OCI-LY1 (cell line): ENCODE data around the gene SERPINB8.

Experiments used
- H2AFZ ChIP-seq: fragments of 200-600 bp; sonication (generic), shearing (Covaris generic); 2 replicates; pipeline ENCODE4 v1.6.0; 2014; ENCODE audit warnings: antibody characterized with exemption, mild to moderate bottlenecking, low read length
- H3F3A ChIP-seq: fragments of 200-600 bp; sonication (generic), shearing (Covaris generic); 2 replicates; pipeline ENCODE4 v1.6.0; 2014; ENCODE audit warnings: mild to moderate bottlenecking, antibody characterized with exemption, low read length, moderate library complexity; ENCODE audit not compliant: insufficient read depth
- H3K27ac ChIP-seq: fragments of 200-600 bp; sonication (generic); 2 replicates; pipeline ENCODE4 v1.5.1; 2014; ENCODE audit warnings: low read length, mixed run types, mild to moderate bottlenecking, low read depth; ENCODE audit not compliant: poor library complexity, severe bottlenecking
- H3K27me3 ChIP-seq: fragments of 200-600 bp; sonication (generic); 2 replicates; pipeline ENCODE4 v1.6.0; 2014; ENCODE audit warnings: antibody characterized with exemption, mild to moderate bottlenecking, low read length, moderate library complexity; ENCODE audit not compliant: insufficient read depth
- H3K36me3 ChIP-seq: fragments of 200-600 bp; sonication (generic); 2 replicates; pipeline ENCODE4 v1.6.1; 2014; ENCODE audit warnings: mild to moderate bottlenecking, antibody characterized with exemption, low read length, moderate library complexity, mixed read lengths; ENCODE audit not compliant: insufficient read depth
- H3K4me1 ChIP-seq: fragments of 200-600 bp; sonication (generic); 2 replicates; pipeline ENCODE4 v1.5.1; 2014; ENCODE audit warnings: mild to moderate bottlenecking, low read length, moderate library complexity; ENCODE audit not compliant: insufficient read depth, severe bottlenecking
- H3K4me2 ChIP-seq: fragments of 200-600 bp; sonication (generic), shearing (Covaris generic); 2 replicates; pipeline ENCODE4 v1.6.1; 2014; ENCODE audit warnings: low read length
- H3K4me3 ChIP-seq: fragments of 200-600 bp; sonication (generic); 2 replicates; pipeline ENCODE4 v1.5.1; 2014; ENCODE audit warnings: low read length, low read depth, mild to moderate bottlenecking, mixed read lengths; ENCODE audit not compliant: poor library complexity, severe bottlenecking
- H3K79me2 ChIP-seq: fragments of 200-600 bp; shearing (Covaris generic); 2 replicates; pipeline ENCODE4 v1.6.1; 2016; ENCODE audit warnings: mixed run types, low read length, mixed read lengths; ENCODE audit not compliant: insufficient read depth
- H3K9ac ChIP-seq: fragments of 200-600 bp; sonication (generic), shearing (Covaris generic); 2 replicates; pipeline ENCODE4 v1.6.1; 2014; ENCODE audit warnings: mild to moderate bottlenecking, low read length, mixed read lengths
- H3K9me2 ChIP-seq: fragments of 200-600 bp; sonication (generic), shearing (Covaris generic); 2 replicates; pipeline ENCODE4 v1.6.1; 2014; ENCODE audit warnings: low read depth, mild to moderate bottlenecking, low read length, mixed read lengths
- H3K9me3 ChIP-seq: fragments of 200-600 bp; shearing (Covaris generic); 2 replicates; pipeline ENCODE4 v1.6.1; 2014; ENCODE audit warnings: low read length, mixed read lengths
- H4K20me1 ChIP-seq: fragments of 200-600 bp; sonication (generic), shearing (Covaris generic); 2 replicates; pipeline ENCODE4 v1.6.0; 2016; ENCODE audit warnings: mild to moderate bottlenecking, low read length; ENCODE audit not compliant: insufficient read depth
- CTCF ChIP-seq: fragments of 200-600 bp; sonication (generic), shearing (Covaris generic); IDR thresholded peaks from 2 replicates; pipeline ENCODE4 v1.5.1; 2017; ENCODE audit warnings: mild to moderate bottlenecking, antibody characterized with exemption, low read length, moderate library complexity, mixed read lengths
- EZH2 ChIP-seq: fragments of 200-600 bp; sonication (generic), shearing (Covaris generic); IDR thresholded peaks from 2 replicates; pipeline ENCODE4 v1.8.0; 2017; ENCODE audit warnings: borderline replicate concordance, mixed run types, mild to moderate bottlenecking, antibody characterized with exemption, low read length, moderate library complexity, mixed read lengths

Gene SERPINB8

GRCh38 chr18:64029096-64029495 lies 59.2 kb downstream of the SERPINB8 start:
- no peaks in the 10 kb centered on the region; the same call in 1 of the 2 replicates for H3K27me3 ChIP-seq
- no peaks in the 10 kb centered on the region for H3K4me1 ChIP-seq
- no peaks in the 10 kb centered on the region for H4K20me1 ChIP-seq
- H2AFZ ChIP-seq, result no peak overlapping the region
- no peak overlapping the region for H3K4me2 ChIP-seq
- no peak for TF ChIP-seq CTCF
- no peak for TF ChIP-seq EZH2
- no peak overlapping the region for H3K27ac ChIP-seq
- no peaks in the 10 kb centered on the region for H3F3A ChIP-seq
- H3K9me3 ChIP-seq, result no peaks in the 10 kb centered on the region
- H3K4me3 ChIP-seq, result no peak overlapping the region
- H3K79me2 ChIP-seq, result no peaks in the 10 kb centered on the region
- no peaks in the 10 kb centered on the region for H3K36me3 ChIP-seq
- no peaks in the 10 kb centered on the region for H3K9me2 ChIP-seq
- H3K9ac ChIP-seq, result no peak overlapping the region

GRCh38 chr18:64031411-64031810 lies 61.5 kb downstream of the SERPINB8 start:
- TF ChIP-seq CTCF, result no peak
- no peak for TF ChIP-seq EZH2
- no peaks in the 10 kb centered on the region for H3K9me2 ChIP-seq
- no peaks in the 10 kb centered on the region for H3K79me2 ChIP-seq

GRCh38 chr18:64032312-64032711 lies 62.4 kb downstream of the SERPINB8 start:
- no peak overlapping the region for H3K27ac ChIP-seq
- H3F3A ChIP-seq, result no peaks in the 10 kb centered on the region
- no peaks in the 10 kb centered on the region for H3K9me3 ChIP-seq
- H4K20me1 ChIP-seq, result no peaks in the 10 kb centered on the region
- no peak overlapping the region for H3K9ac ChIP-seq
- no peaks in the 10 kb centered on the region for H3K4me1 ChIP-seq
- TF ChIP-seq CTCF (no peak), EZH2 (no peak)
- no peak overlapping the region for H3K4me2 ChIP-seq
- H3K36me3 ChIP-seq, result no peaks in the 10 kb centered on the region
- no peaks in the 10 kb centered on the region for H3K27me3 ChIP-seq
- H3K79me2 ChIP-seq, result no peaks in the 10 kb centered on the region
- H2AFZ ChIP-seq, result no peak overlapping the region
- no peaks in the 10 kb centered on the region for H3K9me2 ChIP-seq
- no peak overlapping the region for H3K4me3 ChIP-seq

More at GRCh38 chr18:64031411-64031810, 61.5 kb downstream of the SERPINB8 start:
- Histone ChIP-seq H3K36me3 (no peaks in the 10 kb centered on the region), H4K20me1 (no peaks in the 10 kb centered on the region), H2AFZ (no peak overlapping the region), H3F3A (no peaks in the 10 kb centered on the region), H3K9ac (no peak overlapping the region), H3K27me3 (no peaks in the 10 kb centered on the region; the same call in 1 of the 2 replicates), H3K4me2 (no peak overlapping the region), H3K4me3 (no peak overlapping the region), H3K9me3 (no peaks in the 10 kb centered on the region), H3K27ac (no peak overlapping the region), H3K4me1 (no peaks in the 10 kb centered on the region)
